Liver (tissue), 9 donors: Measurements from ENCODE around the gene MUC6. TPM values are rescaled to one million over a fixed set of nuclear protein-coding genes. Genes with fewer than 3 reads are reported as not detected.

Experiments used
- DNase-seq: peaks from one replicate; pipeline ENCODE4 v3.0.0-alpha.2; 2017; ENCODE audit warnings: low spot score
- H3K27ac ChIP-seq, 2 donors: one replicate each; pipeline ENCODE4 v1.7.0; 2013; ENCODE audit warnings: inconsistent platforms in 2 of 2, low read length in 2 of 2, control low read depth in 1 of 2, low read depth in 1 of 2, mild to moderate bottlenecking in 1 of 2
- H3K27me3 ChIP-seq, 4 donors: one replicate each; pipeline versions ENCODE4 v1.6.1 to v1.7.0; 2013; ENCODE audit warnings: low read length in 3 of 4, inconsistent platforms in 1 of 4, mild to moderate bottlenecking in 1 of 4, moderate library complexity in 1 of 4; ENCODE audit not compliant: control insufficient read depth in 4 of 4, insufficient read depth in 4 of 4
- H3K36me3 ChIP-seq, 4 donors: one replicate each; pipeline versions ENCODE4 v1.6.1 to v1.7.0; 2013; ENCODE audit warnings: low read length in 3 of 4, mild to moderate bottlenecking in 3 of 4, low read depth in 1 of 4, moderate library complexity in 1 of 4; ENCODE audit not compliant: control insufficient read depth in 4 of 4, insufficient read depth in 3 of 4
- H3K4me1 ChIP-seq, 4 donors: one replicate each; pipeline versions ENCODE4 v1.6.1 to v1.7.0; 2013; ENCODE audit warnings: low read length in 3 of 4, mild to moderate bottlenecking in 3 of 4, moderate library complexity in 1 of 4; ENCODE audit not compliant: control insufficient read depth in 4 of 4, insufficient read depth in 4 of 4
- H3K4me3 ChIP-seq, 3 donors: one replicate each; pipeline versions ENCODE4 v1.6.1 to v1.7.0; 2013; ENCODE audit warnings: low read length in 3 of 3, control low read depth in 1 of 3, low read depth in 1 of 3, mild to moderate bottlenecking in 1 of 3
- H3K9ac ChIP-seq, 2 donors: one replicate each; pipeline ENCODE4 v1.7.0; 2013; ENCODE audit warnings: low read length in 2 of 2, mild to moderate bottlenecking in 2 of 2, moderate library complexity in 2 of 2, control low read depth in 1 of 2, low read depth in 1 of 2
- H3K9me3 ChIP-seq, 4 donors: one replicate each; pipeline versions ENCODE4 v1.6.1 to v1.7.0; 2013; ENCODE audit warnings: low read length in 3 of 4; ENCODE audit not compliant: control insufficient read depth in 4 of 4
- CTCF ChIP-seq: fragments of 150-350 bp; IDR thresholded peaks from 2 replicates; pipeline ENCODE4 v1.5.1; 2017; ENCODE audit warnings: improper control_type of control experiment, low read depth, low read length; ENCODE audit not compliant: missing input control
- EGR1 ChIP-seq, 2 donors: IDR thresholded peaks; 2 replicates each; pipeline ENCODE4 v1.6.1; 2016 to 2018; ENCODE audit warnings: antibody characterized with exemption in 2 of 2, low read depth in 2 of 2
- FOXA1 ChIP-seq: IDR thresholded peaks from 2 replicates; pipeline ENCODE4 v1.6.1; 2016; ENCODE audit warnings: antibody characterized with exemption
- GABPA ChIP-seq, 2 donors: IDR thresholded peaks in 1 of 2; conservative IDR thresholded peaks in 1 of 2; 2 replicates each; pipeline ENCODE4 v1.6.1; 2016; ENCODE audit warnings: antibody characterized with exemption in 2 of 2, mild to moderate bottlenecking in 1 of 2, moderate library complexity in 1 of 2
- HNF4A ChIP-seq, 2 donors: conservative IDR thresholded peaks; 2 replicates each; pipeline ENCODE4 v1.6.1; 2016; ENCODE audit warnings: antibody characterized with exemption in 2 of 2, mild to moderate bottlenecking in 2 of 2
- HNF4G ChIP-seq: IDR thresholded peaks from 2 replicates; pipeline ENCODE4 v1.6.1; 2016; ENCODE audit warnings: antibody characterized with exemption
- JUND ChIP-seq, 2 donors: IDR thresholded peaks; 2 replicates each; pipeline ENCODE4 v1.6.1; 2016; ENCODE audit warnings: antibody characterized with exemption in 2 of 2
- MAX ChIP-seq: IDR thresholded peaks from 2 replicates; pipeline ENCODE4 v1.6.1; 2016; ENCODE audit warnings: antibody characterized with exemption
- NR2F2 ChIP-seq: IDR thresholded peaks from 2 replicates; pipeline ENCODE4 v1.6.1; 2016; ENCODE audit warnings: antibody characterized with exemption
- REST ChIP-seq: IDR thresholded peaks from 2 replicates; pipeline ENCODE4 v1.6.1; 2016; ENCODE audit warnings: antibody characterized with exemption, mild to moderate bottlenecking
- RXRA ChIP-seq, 2 donors: IDR thresholded peaks; 2 replicates each; pipeline ENCODE4 v1.6.1; 2017 to 2018; ENCODE audit warnings: antibody characterized with exemption in 2 of 2, mild to moderate bottlenecking in 1 of 2
- SP1 ChIP-seq: IDR thresholded peaks from 2 replicates; pipeline ENCODE4 v1.6.1; 2018; ENCODE audit warnings: antibody characterized with exemption, mild to moderate bottlenecking
- TAF1 ChIP-seq: conservative IDR thresholded peaks from 2 replicates; pipeline ENCODE4 v1.6.1; 2016; ENCODE audit warnings: antibody characterized with exemption, mild to moderate bottlenecking
- YY1 ChIP-seq: IDR thresholded peaks from 2 replicates; pipeline ENCODE4 v1.6.1; 2016; ENCODE audit warnings: antibody characterized with exemption, mild to moderate bottlenecking
- WGBS: extraction: QIAGEN DNeasy Blood & Tissue Kit; methylation state at CpG from one replicate; pipeline ENCODE4 v1.1.7; 2013; 5-methylcytosine and 5-hydroxymethylcytosine counted together
- polyA plus RNA-seq, 2 donors: library from polyadenylated mRNA; stranded (reverse) in 1 of 2; unstranded in 1 of 2; fragments of 200-250 nt in 1 of 2; fragments of >200 nt in 1 of 2; fragmentation: Nextera tagmentation in 1 of 2; extraction: Ambion mirVana in 1 of 2; gene quantifications; one replicate each; pipeline versions ENCODE4 v1.2.1 to v1.2.3, GENCODE V29; 2013 to 2015
- total RNA-seq, 2 donors: library from RNA; depleted of rRNA; stranded (reverse); fragments of >200 nt; gene quantifications; one replicate each; pipeline ENCODE4 v1.2.3, GENCODE V29; 2014
- donor health status: healthy.
- donor health status: healthy.
- donor health status: healthy.
- donor health status: healthy.
- donor health status: healthy.

Gene MUC6
- total and polyA plus RNA-seq, 4 donors = 0.05 to 0.54 (median 0.18) TPM

GRCh38 chr11:981764-982163, 54.8 kb downstream of the MUC6 start:
- Histone ChIP-seq H3K27ac (no peak overlapping the region), H3K9me3 (no peaks in the 10 kb centered on the region), H3K36me3 (peaks cover 33 to 63% (median 36%) of the 10 kb centered on the region in 4 donors), H3K4me1 (no peaks in the 10 kb centered on the region), H3K27me3 (no peaks in the 10 kb centered on the region), H3K9ac (no peak overlapping the region), H3K4me3 (no peak overlapping the region)
- no peak for TF ChIP-seq NR2F2
- no peak for TF ChIP-seq YY1
- no peak for TF ChIP-seq JUND (IDR thresholded peaks at IDR 0.05)
- TF ChIP-seq CTCF = no peak
- TF ChIP-seq GABPA (IDR thresholded peaks at IDR 0.05 in 1 of 2, conservative IDR thresholded peaks at IDR 0.05 in 1 of 2) = no peak
- TF ChIP-seq SP1 = no peak
- no peak for TF ChIP-seq RXRA (IDR thresholded peaks at IDR 0.05)
- TF ChIP-seq REST = no peak
- 96% methylated on average over 14 of the region's 14 CpGs for WGBS
- DNase-seq = no peak

- Histone ChIP-seq H3K27ac (no peak overlapping the region), H3K9ac (no peak overlapping the region), H3K4me1 (no peaks in the 10 kb centered on the region), H3K36me3 (peaks cover 28 to 58% (median 29%) of the 10 kb centered on the region in 4 donors), H3K4me3 (no peak overlapping the region), H3K9me3 (no peaks in the 10 kb centered on the region), H3K27me3 (no peaks in the 10 kb centered on the region)
- no peak for TF ChIP-seq HNF4G
- TF ChIP-seq FOXA1 = no peak
- TF ChIP-seq MAX = no peak
- no peak for TF ChIP-seq NR2F2
- no peak for TF ChIP-seq TAF1
- no peak for TF ChIP-seq EGR1 (IDR thresholded peaks at IDR 0.05; ENCODE audit: low read depth in 2 of 2)
- no peak for TF ChIP-seq HNF4A (conservative IDR thresholded peaks at IDR 0.05)
- no peak for DNase-seq
- 91% methylated on average over 26 of the region's 26 CpGs for WGBS
Observed at GRCh38 chr11:980438-981357, 55.8 kb downstream of the MUC6 start.
